B cell (primary cell): ENCODE measurements around the gene EYS. TPM values are rescaled to one million over a fixed set of nuclear protein-coding genes. Genes with fewer than 3 reads are reported as not detected.

Source experiments
- ATAC-seq: fragments of 200-7000 bp; cut with Tn5 transposase; one replicate; pipeline ENCODE4 v1.10.0; 2021; ENCODE audit warnings: low read depth, mild to moderate bottlenecking, moderate number of reproducible peaks, moderate library complexity
- CTCF ChIA-PET: fragments of 350-600 bp; sonication (Branson Sonifier 250); formaldehyde crosslinking; loops from one replicate; lab custom pipeline; 2021; ENCODE audit warnings: antibody characterized with exemption, inconsistent platforms; lab: Charles Lee
- POLR2A ChIA-PET: fragments of 350-600 bp; sonication (Branson Sonifier 250); formaldehyde crosslinking; loops from one replicate; lab custom pipeline; 2021; ENCODE audit warnings: antibody characterized with exemption; lab: Charles Lee
- DNase-seq: peaks from one replicate; pipeline ENCODE4 v3.0.0; 2013
- H2AFZ ChIP-seq: 2 replicates; pipeline ENCODE4 v1.6.1; 2012; ENCODE audit warnings: mild to moderate bottlenecking, low read depth, low read length; ENCODE audit not compliant: insufficient read depth, poor library complexity, severe bottlenecking
- H3K27ac ChIP-seq, 2 donors: 1 replicate in 1 of 2; 2 replicates in 1 of 2; pipeline ENCODE4 v1.5.1; 2012 to 2013; ENCODE audit warnings: low read length in 2 of 2, mild to moderate bottlenecking in 2 of 2, moderate library complexity in 1 of 2
- H3K27me3 ChIP-seq, 4 experiments: fragments of 200-600 bp in 1 of 4; sonication (generic) in 1 of 4; replicated peaks in 1 of 4; 1 replicate in 2 of 4; 2 replicates in 2 of 4; pipeline versions ENCODE4 v1.6.1 to v1.7.0; 2013 to 2016; ENCODE audit warnings: low read length in 3 of 4, mild to moderate bottlenecking in 2 of 4, mixed read lengths in 1 of 4, moderate library complexity in 1 of 4; ENCODE audit not compliant: insufficient read depth in 4 of 4, control insufficient read depth in 3 of 4; ENCODE audit errors: control extremely low read depth in 1 of 4
- H3K36me3 ChIP-seq, 2 experiments: replicated peaks in 1 of 2; 1 replicate in 1 of 2; 2 replicates in 1 of 2; pipeline versions ENCODE4 v1.6.1 to v1.7.1; 2013; ENCODE audit warnings: low read length in 1 of 2; ENCODE audit not compliant: insufficient read depth in 2 of 2, control insufficient read depth in 1 of 2; ENCODE audit errors: control extremely low read depth in 1 of 2, extremely low read depth in 1 of 2
- H3K4me1 ChIP-seq, 2 donors: fragments of 200-600 bp in 1 of 2; sonication (generic) in 1 of 2; 1 replicate in 1 of 2; 2 replicates in 1 of 2; pipeline versions ENCODE4 v1.5.1 to v1.6.1; 2013 to 2017; ENCODE audit warnings: low read length in 2 of 2; ENCODE audit not compliant: control insufficient read depth in 2 of 2, insufficient read depth in 2 of 2
- H3K4me2 ChIP-seq: replicated peaks from 2 replicates; pipeline ENCODE3; 2012; ENCODE audit warnings: mild to moderate bottlenecking, low read depth, low read length; ENCODE audit not compliant: poor library complexity, severe bottlenecking
- H3K4me3 ChIP-seq, 5 experiments: fragments of 200-600 bp in 1 of 5; sonication (generic) in 1 of 5; 1 replicate in 3 of 5; 2 replicates in 2 of 5; pipeline versions ENCODE4 v1.5.1 to v1.7.0; 2011 to 2016; ENCODE audit warnings: low read length in 4 of 5, mild to moderate bottlenecking in 4 of 5, low read depth in 2 of 5, control low read depth in 1 of 5, moderate library complexity in 1 of 5; ENCODE audit not compliant: insufficient read depth in 1 of 5; ENCODE audit errors: control extremely low read depth in 1 of 5, extremely low read depth in 1 of 5
- H3K79me2 ChIP-seq: fragments of 200-600 bp; sonication (generic); one replicate; pipeline ENCODE4 v1.6.0; 2016; ENCODE audit warnings: low read length; ENCODE audit not compliant: control insufficient read depth, insufficient read depth
- H3K9ac ChIP-seq: fragments of 200-600 bp; sonication (generic); 2 replicates; pipeline ENCODE4 v1.6.1; 2017; ENCODE audit warnings: mild to moderate bottlenecking, low read length, moderate library complexity
- H3K9me3 ChIP-seq, 3 donors: one replicate each; pipeline versions ENCODE4 v1.6.1 to v1.7.1; 2013; ENCODE audit warnings: low read length in 2 of 3; ENCODE audit not compliant: control insufficient read depth in 2 of 3, insufficient read depth in 1 of 3; ENCODE audit errors: control extremely low read depth in 1 of 3
- H4K20me1 ChIP-seq: 2 replicates; pipeline ENCODE4 v1.6.0; 2012; ENCODE audit warnings: mild to moderate bottlenecking, low read length; ENCODE audit not compliant: insufficient read depth, control insufficient read depth, poor library complexity, severe bottlenecking
- H3K27ac Mint-ChIP-seq: one replicate; pipeline ENCODE4 v1.8.0; 2021; ENCODE audit warnings: mixed read lengths
- H3K27me3 Mint-ChIP-seq: one replicate; pipeline ENCODE4 v1.8.0; 2021; ENCODE audit warnings: mixed read lengths
- H3K4me1 Mint-ChIP-seq: one replicate; pipeline ENCODE4 v1.8.0; 2021; ENCODE audit warnings: mixed read lengths
- H3K4me3 Mint-ChIP-seq: one replicate; pipeline ENCODE4 v1.8.0; 2021; ENCODE audit warnings: mixed read lengths
- H3K9me3 Mint-ChIP-seq: one replicate; pipeline ENCODE4 v1.8.0; 2022; ENCODE audit warnings: mixed read lengths; ENCODE audit not compliant: insufficient read depth
- EZH2 ChIP-seq: IDR thresholded peaks from 2 replicates; pipeline ENCODE4 v1.6.1; 2012; ENCODE audit warnings: borderline replicate concordance, low read depth, mild to moderate bottlenecking, moderate library complexity, low read length; ENCODE audit not compliant: insufficient read depth, poor library complexity, severe bottlenecking
- WGBS: methylation state at CpG from one replicate; pipeline ENCODE4 v1.1.5; 2013; ENCODE audit warnings: missing lambda C conversion rate; ENCODE audit not compliant: insufficient coverage; 5-methylcytosine and 5-hydroxymethylcytosine counted together
- intact Hi-C: fragments of 100-400 bp; cut with micrococcal nuclease; formaldehyde crosslinking; loops from one replicate; pipeline ENCODE4 v1.10.0; 2022
- polyA plus RNA-seq: library from polyadenylated mRNA; depleted of rRNA; stranded (reverse); fragments of >200 nt; gene quantifications from 2 replicates; pipeline ENCODE4 v1.2.3, GENCODE V29; 2012
- total RNA-seq, 2 donors: library from RNA; stranded (reverse); fragments of 120-200 nt in 1 of 2; gene quantifications; 1 replicate in 1 of 2; 2 replicates in 1 of 2; pipeline versions ENCODE4 v1.2.3 to v1.2.4, GENCODE V29; 2013 to 2022
- TF ChIP-seq, protein P1 (sequence below): fragments of 200-600 bp; IDR thresholded peaks from one replicate; pipeline ENCODE4 v1.8.0; 2022; ENCODE audit warnings: antibody characterized with exemption, mild to moderate bottlenecking

Gene EYS
- total and polyA plus RNA-seq, 2 donors (not counting 1 experiment from before 2014, with no cell fraction given): not detected

GRCh38 chr6:64696053-64696452 lies 1011.0 kb downstream of the EYS start:
- ATAC-seq (no peak), DNase-seq (no peak)
- Histone ChIP-seq H2AFZ (no peak overlapping the region), H3K4me2 (no peak overlapping the region), H3K79me2 (no peaks in the 10 kb centered on the region), H3K36me3 (no peaks in the 10 kb centered on the region), H3K9me3 (peaks cover 0 to 11% (median 2%) of the 10 kb centered on the region in 3 donors), H3K4me3 (no peak overlapping the region), H4K20me1 (no peaks in the 10 kb centered on the region), H3K27me3 (no peaks in the 10 kb centered on the region), H3K4me1 (no peaks in the 10 kb centered on the region), H3K27ac (no peak overlapping the region), H3K9ac (no peak overlapping the region)
- H3K27me3 Mint-ChIP-seq: no peaks in the 10 kb centered on the region
- H3K9me3 Mint-ChIP-seq: peaks cover 5% of the 10 kb centered on the region
- TF ChIP-seq, protein P1, sequence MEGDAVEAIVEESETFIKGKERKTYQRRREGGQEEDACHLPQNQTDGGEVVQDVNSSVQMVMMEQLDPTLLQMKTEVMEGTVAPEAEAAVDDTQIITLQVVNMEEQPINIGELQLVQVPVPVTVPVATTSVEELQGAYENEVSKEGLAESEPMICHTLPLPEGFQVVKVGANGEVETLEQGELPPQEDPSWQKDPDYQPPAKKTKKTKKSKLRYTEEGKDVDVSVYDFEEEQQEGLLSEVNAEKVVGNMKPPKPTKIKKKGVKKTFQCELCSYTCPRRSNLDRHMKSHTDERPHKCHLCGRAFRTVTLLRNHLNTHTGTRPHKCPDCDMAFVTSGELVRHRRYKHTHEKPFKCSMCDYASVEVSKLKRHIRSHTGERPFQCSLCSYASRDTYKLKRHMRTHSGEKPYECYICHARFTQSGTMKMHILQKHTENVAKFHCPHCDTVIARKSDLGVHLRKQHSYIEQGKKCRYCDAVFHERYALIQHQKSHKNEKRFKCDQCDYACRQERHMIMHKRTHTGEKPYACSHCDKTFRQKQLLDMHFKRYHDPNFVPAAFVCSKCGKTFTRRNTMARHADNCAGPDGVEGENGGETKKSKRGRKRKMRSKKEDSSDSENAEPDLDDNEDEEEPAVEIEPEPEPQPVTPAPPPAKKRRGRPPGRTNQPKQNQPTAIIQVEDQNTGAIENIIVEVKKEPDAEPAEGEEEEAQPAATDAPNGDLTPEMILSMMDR: no peak
- TF ChIP-seq EZH2: no peak
- CTCF ChIA-PET: no interaction called here
- WGBS: no CpG with 5 or more reads among the region's 1 CpG
- intact Hi-C loops: no loop called here
- POLR2A ChIA-PET: no interaction called here
- no peak overlapping the region for H3K27ac Mint-ChIP-seq
- H3K4me3 Mint-ChIP-seq: no peak overlapping the region
- H3K4me1 Mint-ChIP-seq: no peaks in the 10 kb centered on the region

- ATAC-seq: no peak
- Histone ChIP-seq H3K36me3 (no peaks in the 10 kb centered on the region), H3K79me2 (no peaks in the 10 kb centered on the region), H3K4me1 (no peaks in the 10 kb centered on the region), H2AFZ (no peak overlapping the region), H3K9ac (no peak overlapping the region), H4K20me1 (no peaks in the 10 kb centered on the region), H3K4me3 (no peak overlapping the region), H3K27ac (no peak overlapping the region), H3K9me3 (peaks cover 0 to 11% (median 2%) of the 10 kb centered on the region in 3 donors), H3K27me3 (no peaks in the 10 kb centered on the region), H3K4me2 (no peak overlapping the region)
- CTCF ChIA-PET: no interaction called here
- Mint-ChIP-seq H3K27me3 (no peaks in the 10 kb centered on the region), H3K27ac (no peak overlapping the region), H3K4me3 (no peak overlapping the region), H3K4me1 (no peaks in the 10 kb centered on the region), H3K9me3 (peaks cover 5% of the 10 kb centered on the region)
- intact Hi-C loops: no loop called here
- 95% methylated on average over 2 of the region's 3 CpGs for WGBS
- TF ChIP-seq EZH2: no peak
- TF ChIP-seq, protein P1: no peak
- POLR2A ChIA-PET: no interaction called here
- DNase-seq: no peak
Measured at GRCh38 chr6:64694356-64694755, 1012.7 kb downstream of the EYS start.
